Psoas muscle (tissue), 8 donors: ENCODE data around the gene LINGO1. TPM values are rescaled to one million over a fixed set of nuclear protein-coding genes. Genes with fewer than 3 reads are reported as not detected.

Experiments
- ATAC-seq, 4 donors: fragments of 200-7000 bp; cut with Tn5 transposase; one replicate each; pipeline ENCODE4 v1.9.1; 2020; ENCODE audit warnings: moderate library complexity in 3 of 4, mild to moderate bottlenecking in 2 of 4
- DNase-seq, 2 donors: peaks; one replicate each; pipeline ENCODE4 v3.0.0-alpha.2; 2020
- H3K27ac ChIP-seq: fragments of 200-600 bp; one replicate; pipeline ENCODE4 v1.8.0; 2022
- H3K27me3 ChIP-seq, 3 donors: fragments of 200-600 bp in 1 of 3; one replicate each; pipeline versions ENCODE4 v1.6.1 to v1.8.0; 2013 to 2022; ENCODE audit warnings: low read length in 2 of 3, mild to moderate bottlenecking in 2 of 3, moderate library complexity in 1 of 3; ENCODE audit not compliant: insufficient read depth in 3 of 3
- H3K36me3 ChIP-seq, 2 donors: fragments of 200-600 bp in 1 of 2; one replicate each; pipeline versions ENCODE4 v1.6.1 to v1.8.0; 2013 to 2022; ENCODE audit warnings: low read depth in 1 of 2, mild to moderate bottlenecking in 1 of 2, moderate library complexity in 1 of 2; ENCODE audit not compliant: insufficient read depth in 1 of 2
- H3K4me1 ChIP-seq: fragments of 200-600 bp; one replicate; pipeline ENCODE4 v1.8.0; 2022
- H3K4me3 ChIP-seq: fragments of 200-600 bp; one replicate; pipeline ENCODE4 v1.8.0; 2022; ENCODE audit warnings: mild to moderate bottlenecking
- H3K9me3 ChIP-seq: fragments of 200-600 bp; one replicate; pipeline ENCODE4 v1.8.0; 2022
- CTCF ChIP-seq: fragments of 200-600 bp; IDR thresholded peaks from one replicate; pipeline ENCODE4 v1.8.0; 2022; ENCODE audit warnings: antibody characterized with exemption
- WGBS, 3 donors: extraction: QIAGEN DNeasy Blood & Tissue Kit; methylation state at CpG; one replicate each; pipeline versions ENCODE4 v1.1.6 to v1.1.7; 2013; 5-methylcytosine and 5-hydroxymethylcytosine counted together
- intact Hi-C, 2 donors: fragments of 100-400 bp; cut with DNase I; formaldehyde crosslinking; loops; one replicate each; pipeline versions ENCODE4 v1.11.0 to v1.14.2; 2022
- polyA plus RNA-seq, 3 donors: library from polyadenylated mRNA; stranded (reverse); fragments of 200-250 nt; gene quantifications; one replicate each; pipeline ENCODE4 v1.2.3, GENCODE V29; 2013
- total RNA-seq, 4 donors: library from RNA; stranded (reverse); fragmentation: NEBNext Ultra II Directional in 2 of 4; extraction: Animal tissue kit (Norgen Biotek cat#: 25700) in 2 of 4; gene quantifications; one replicate each; pipeline versions ENCODE4 v1.2.1 to v1.2.4, GENCODE V29; 2021 to 2023
- donor health status: healthy with polysubstance abuse.
- donor health status: DM: no; HTN: no; CAD: no; lungs with moderate emphysema.
- donor health status: Bipolar disorder and iron deficiency.
- donor health status: healthy.
- donor health status: DM: yes; HTN: yes; CAD: no.
- donor health status: DM: no; HTN: no; CAD: no.
- donor health status: DM: no; HTN: no; CAD: no.
- donor health status: DM: yes; HTN: yes; CAD: no.

The LINGO1 gene
- total and polyA plus RNA-seq, 7 donors: 0.25 to 0.62 (median 0.43) TPM

- no peaks in the 10 kb centered on the region for H3K27me3 ChIP-seq
- no peaks in the 10 kb centered on the region for H3K9me3 ChIP-seq
- H3K27ac ChIP-seq: no peak overlapping the region
- peak in 1 of 2 donors; percentile 26 for DNase-seq
- intact Hi-C loops: no loop called here
- no peaks in the 10 kb centered on the region for H3K36me3 ChIP-seq
- H3K4me3 ChIP-seq: no peak overlapping the region
- H3K4me1 ChIP-seq: no peaks in the 10 kb centered on the region
- no peak for TF ChIP-seq CTCF
- no peak for ATAC-seq
- 44 to 67% (median 47%) methylated on average over 9 of the region's 9 CpGs for WGBS, 3 donors
These were observed 55.3 kb downstream of the LINGO1 start for GRCh38 chr15:77577366-77577950.

DNA sequence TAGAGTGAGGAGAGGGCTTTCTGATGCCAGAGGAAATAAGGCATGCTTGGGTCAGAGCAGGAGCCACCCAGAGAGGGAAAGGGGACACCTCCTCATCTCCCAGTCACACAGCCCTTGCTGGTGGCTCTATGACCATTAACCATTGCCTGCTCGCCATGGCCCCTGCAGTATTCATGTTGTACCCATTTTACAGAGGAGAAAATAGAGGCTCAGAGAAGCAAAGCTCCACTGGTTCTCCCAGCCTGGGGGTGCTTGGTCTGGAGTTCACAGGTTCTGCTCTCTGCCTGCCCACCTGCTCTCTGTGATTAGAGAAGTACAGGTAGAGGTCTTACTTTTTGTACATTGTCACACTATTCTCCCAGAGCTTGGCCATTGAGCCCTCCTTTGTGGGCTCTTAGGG is 56.2 kb downstream of the LINGO1 start:
- 90 to 100% (median 95%) methylated on average over 1 of the region's 1 CpG for WGBS, 3 donors
- H3K9me3 ChIP-seq: no peaks in the 10 kb centered on the region
- H3K4me1 ChIP-seq: no peaks in the 10 kb centered on the region
- DNase-seq (no peak), ATAC-seq (no peak)
- H3K27me3 ChIP-seq: no peaks in the 10 kb centered on the region
- no peak for TF ChIP-seq CTCF
- H3K27ac ChIP-seq: no peak overlapping the region
- intact Hi-C loops: no loop called here
- no peaks in the 10 kb centered on the region for H3K36me3 ChIP-seq
- H3K4me3 ChIP-seq: no peak overlapping the region

DNA sequence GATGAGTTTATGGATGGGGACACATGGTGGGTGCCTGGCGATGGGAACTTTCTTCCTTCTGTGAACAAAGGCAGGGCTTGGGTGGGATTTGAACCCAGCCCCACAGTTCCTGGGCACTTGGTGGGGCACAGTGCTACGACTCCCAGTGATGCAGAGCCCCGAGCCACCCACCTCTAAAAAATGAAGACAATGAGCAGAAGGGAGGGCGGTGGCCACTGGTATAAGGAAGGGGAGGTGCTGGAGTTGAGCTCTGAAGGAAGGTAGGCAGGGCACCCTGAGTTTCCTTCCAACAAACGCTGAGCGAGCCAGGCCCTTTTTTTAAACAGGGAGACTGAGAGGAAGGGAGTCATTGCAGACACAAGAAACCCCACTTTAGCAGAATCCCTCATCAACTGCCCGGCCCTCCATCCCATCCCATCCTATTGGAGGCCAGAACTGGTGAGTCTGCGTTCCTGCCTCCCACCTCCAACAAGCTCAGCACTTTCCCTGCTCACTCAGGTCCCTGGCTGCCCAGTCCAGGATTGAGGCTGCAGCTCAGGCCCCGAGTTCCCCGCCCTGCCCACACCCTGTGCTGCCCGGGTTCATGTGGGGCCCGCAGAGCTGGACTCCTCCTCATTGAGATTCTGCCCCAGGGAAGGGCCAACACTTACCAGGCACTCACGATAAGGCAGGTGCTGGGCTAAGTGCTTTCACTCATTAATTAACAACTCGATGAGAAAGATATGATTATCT is 57.3 kb downstream of the LINGO1 start:
- DNase-seq: no peak
- no peak for TF ChIP-seq CTCF
- Histone ChIP-seq H3K9me3 (no peaks in the 10 kb centered on the region), H3K27ac (no peak overlapping the region), H3K36me3 (no peaks in the 10 kb centered on the region), H3K4me1 (no peaks in the 10 kb centered on the region), H3K4me3 (no peak overlapping the region), H3K27me3 (no peaks in the 10 kb centered on the region)
- intact Hi-C loops: no loop called here
- no peak for ATAC-seq
- 85 to 92% (median 88%) methylated on average over 14 of the region's 14 CpGs for WGBS, 3 donors

DNA sequence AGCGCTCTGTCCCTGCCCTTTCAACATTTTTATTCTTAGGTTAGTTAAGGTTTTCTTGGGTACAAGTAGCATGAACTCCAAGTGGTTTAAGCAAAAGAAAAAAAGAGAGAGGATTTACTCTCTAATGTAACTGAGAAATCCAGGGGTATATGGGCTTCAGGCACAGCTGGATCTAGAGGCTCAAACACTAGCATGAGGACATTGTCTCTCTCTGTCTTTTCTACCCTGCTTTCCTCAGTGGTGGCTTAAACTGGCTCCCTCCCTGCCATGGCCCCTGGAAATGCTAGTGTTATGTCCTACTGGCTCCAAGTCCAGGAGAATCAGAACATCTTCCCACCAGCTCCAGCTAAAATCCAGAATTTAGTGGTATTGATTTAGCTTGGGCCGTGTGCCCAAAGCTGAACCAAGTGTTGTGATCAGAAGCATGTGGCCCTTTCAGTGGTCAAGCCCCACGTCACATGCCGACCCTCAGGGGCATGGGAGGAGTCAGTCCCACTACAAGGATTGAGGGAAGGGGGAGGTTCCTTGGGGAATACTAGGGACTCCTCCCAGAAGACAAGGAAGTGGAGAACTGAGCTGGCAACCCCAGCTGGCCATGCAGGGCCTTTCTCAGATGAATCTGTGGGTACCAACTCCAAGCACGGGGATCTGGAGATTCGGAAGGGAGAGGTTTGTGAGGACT is 58.0 kb downstream of the LINGO1 start:
- intact Hi-C loops: no loop called here
- WGBS, 3 donors: 92 to 95% (median 95%) methylated on average over 6 of the region's 6 CpGs
- Histone ChIP-seq H3K27ac (no peak overlapping the region), H3K36me3 (no peaks in the 10 kb centered on the region), H3K9me3 (no peaks in the 10 kb centered on the region), H3K27me3 (no peaks in the 10 kb centered on the region), H3K4me3 (no peak overlapping the region), H3K4me1 (no peaks in the 10 kb centered on the region)
- no peak for TF ChIP-seq CTCF
- ATAC-seq: no peak
- no peak for DNase-seq
